H1 (cell line): Measurements from ENCODE around the gene DNTT.

Experiments used
- ATF3 ChIP-seq: IDR thresholded peaks from 2 replicates; pipeline ENCODE4 v1.6.1; 2011; ENCODE audit warnings: low read depth, mild to moderate bottlenecking, low read length; ENCODE audit not compliant: insufficient read depth
- CBX8 ChIP-seq: fragments of 300-800, 300-1000 bp; sonication (generic); IDR thresholded peaks from 2 replicates; pipeline ENCODE4 v1.7.1; 2016; ENCODE audit warnings: low read depth, low read length, borderline replicate concordance
- CEBPB ChIP-seq: IDR thresholded peaks from 2 replicates; pipeline ENCODE4 v1.6.1; 2012; ENCODE audit warnings: low read depth, low read length
- CHD1 ChIP-seq: IDR thresholded peaks from 2 replicates; pipeline ENCODE4 v1.6.1; 2012; ENCODE audit warnings: low read depth, low read length, improper control_type of control experiment
- CTCF ChIP-seq, 3 experiments: IDR thresholded peaks; 1 replicate in 2 of 3; 2 replicates in 1 of 3; pipeline versions ENCODE4 v1.5.1 to v1.6.1; 2011; ENCODE audit warnings: low read length in 3 of 3, mild to moderate bottlenecking in 3 of 3, inconsistent platforms in 2 of 3, low read depth in 1 of 3, moderate library complexity in 1 of 3; ENCODE audit not compliant: insufficient read depth in 1 of 3; ENCODE audit errors: control extremely low read depth in 1 of 3
- EZH2 ChIP-seq: fragments of 200-600 bp; sonication (generic); IDR thresholded peaks from 2 replicates; pipeline ENCODE4 v1.7.1; 2012; ENCODE audit warnings: low read depth, mild to moderate bottlenecking, moderate library complexity, low read length, inconsistent platforms; ENCODE audit not compliant: severe bottlenecking
- FOSL1 ChIP-seq: IDR thresholded peaks from 2 replicates; pipeline ENCODE4 v1.6.1; 2011; ENCODE audit warnings: mild to moderate bottlenecking, low read depth, low read length, moderate library complexity; ENCODE audit not compliant: insufficient read depth
- JUN ChIP-seq: IDR thresholded peaks from 2 replicates; pipeline ENCODE4 v1.6.1; 2011; ENCODE audit warnings: low read depth, mild to moderate bottlenecking, improper control_type of control experiment, low read length
- KDM1A ChIP-seq: fragments of 200-600, 300-600 bp; sonication (generic); IDR thresholded peaks from 2 replicates; pipeline ENCODE4 v1.7.1; 2016; ENCODE audit warnings: mild to moderate bottlenecking, low read length, borderline replicate concordance
- KDM5A ChIP-seq: fragments of 200-600 bp; IDR thresholded peaks from 2 replicates; pipeline ENCODE4 v1.7.1; 2012; ENCODE audit warnings: mild to moderate bottlenecking, low read length, inconsistent platforms, mixed read lengths
- MAX ChIP-seq: IDR thresholded peaks from 2 replicates; pipeline ENCODE4 v1.6.1; 2012; ENCODE audit warnings: inconsistent platforms
- POLR2A ChIP-seq, 2 experiments: IDR thresholded peaks; 1 replicate in 1 of 2; 2 replicates in 1 of 2; pipeline ENCODE4 v1.6.1; 2011; ENCODE audit warnings: low read depth in 2 of 2, low read length in 2 of 2, mild to moderate bottlenecking in 2 of 2; ENCODE audit errors: control extremely low read depth in 1 of 2
- SP1 ChIP-seq: IDR thresholded peaks from 2 replicates; pipeline ENCODE4 v1.6.1; 2011; ENCODE audit warnings: low read depth, low read length
- TAF1 ChIP-seq: IDR thresholded peaks from 2 replicates; pipeline ENCODE4 v1.6.1; 2011; ENCODE audit warnings: mild to moderate bottlenecking, low read depth, low read length

GRCh38 chr10:96339383-96339782 is 35.1 kb downstream of the DNTT start:
- TF ChIP-seq TAF1 = no peak
- no peak for TF ChIP-seq CTCF (IDR thresholded peaks at IDR 0.05; ENCODE audit: control extremely low read depth in 1 of 3, insufficient read depth in 1 of 3, low read depth in 1 of 3, low read length in 3 of 3)
- TF ChIP-seq POLR2A (IDR thresholded peaks at IDR 0.05; ENCODE audit: control extremely low read depth in 1 of 2, low read depth in 2 of 2, low read length in 2 of 2) = no peak
- no peak for TF ChIP-seq CBX8
- no peak for TF ChIP-seq JUN
- no peak for TF ChIP-seq EZH2
- no peak for TF ChIP-seq SP1
- no peak for TF ChIP-seq FOSL1
- no peak for TF ChIP-seq CEBPB
- TF ChIP-seq CHD1 = no peak
- no peak for TF ChIP-seq KDM1A
- TF ChIP-seq ATF3 = no peak
- no peak for TF ChIP-seq KDM5A
- TF ChIP-seq MAX = no peak
